ENCODE results near the gene KLHL28. TPM values are rescaled to one million over a fixed set of nuclear protein-coding genes. Genes with fewer than 3 reads are reported as not detected.
A peak's percentile ranks its signal among the peaks of the same experiment; 100 is the strongest.

The KLHL28 gene
- total and polyA plus RNA-seq, 2 donors (not counting 1 experiment from before 2014, with no cell fraction given) = 6.1 to 9.7 TPM

GRCh38 chr14:44961151-44961553 lies 595 bp downstream of the KLHL28 start:
- no peak for TF ChIP-seq CTCF (conservative IDR thresholded peaks at IDR 0.05 in 1 of 2, IDR thresholded peaks at IDR 0.05 in 1 of 2; ENCODE audit: low read depth in 1 of 2, low read length in 2 of 2)
- TF ChIP-seq EZH2 (IDR thresholded peaks at IDR 0.05; ENCODE audit: low read length, missing control alignments) = no peak
- peak overlapping the region; percentile 86 for H2AFZ ChIP-seq (ENCODE audit: low read length)

GRCh38 chr14:44960646-44961045 lies 1.1 kb downstream of the KLHL28 start:
- no peak for TF ChIP-seq EZH2 (IDR thresholded peaks at IDR 0.05; ENCODE audit: low read length, missing control alignments)
- TF ChIP-seq CTCF (conservative IDR thresholded peaks at IDR 0.05 in 1 of 2, IDR thresholded peaks at IDR 0.05 in 1 of 2; ENCODE audit: low read depth in 1 of 2, low read length in 2 of 2) = no peak
- Histone ChIP-seq H2AFZ (ENCODE audit: low read length) (no peak overlapping the region), H3K79me2 (ENCODE audit: control insufficient read depth, insufficient read depth, low read length) (peaks cover 84% of the 10 kb centered on the region), H3K27ac (ENCODE audit: insufficient read depth, low read length) (peak overlapping the region; percentile 84), H4K20me1 (ENCODE audit: control insufficient read depth, extremely low read depth, insufficient read depth, low read length) (no peaks in the 10 kb centered on the region), H3K9ac (ENCODE audit: insufficient read depth, low read length) (peak overlapping the region; percentile 61), H3K9me3 (ENCODE audit: control insufficient read depth, insufficient read depth, low read depth, low read length) (no peaks in the 10 kb centered on the region), H3K27me3 (ENCODE audit: control insufficient read depth, insufficient read depth, low read length) (no peaks in the 10 kb centered on the region), H3K4me3 (replicated peaks in 1 of 4; ENCODE audit: control extremely low read depth in 1 of 4, insufficient read depth in 1 of 4, low read depth in 3 of 4, low read length in 4 of 4) (peak overlapping the region; percentile 65 to 98 (median 89)), H3K36me3 (ENCODE audit: control insufficient read depth, insufficient read depth, low read length) (no peaks in the 10 kb centered on the region), H3K4me1 (ENCODE audit: control insufficient read depth, extremely low read depth, insufficient read depth, low read length) (peaks cover 2% of the 10 kb centered on the region), H3K4me2 (ENCODE audit: extremely low read depth, insufficient read depth, low read length) (peak overlapping the region; percentile 91)
- peak in 1 of 2 donors; percentile 32 for DNase-seq (ENCODE audit: low read depth in 2 of 2)

More at GRCh38 chr14:44961151-44961553, 595 bp downstream of the KLHL28 start:
- Histone ChIP-seq H3K79me2 (ENCODE audit: control insufficient read depth, insufficient read depth, low read length) (peaks cover 83% of the 10 kb centered on the region), H3K4me1 (ENCODE audit: control insufficient read depth, extremely low read depth, insufficient read depth, low read length) (peaks cover 2% of the 10 kb centered on the region), H3K4me2 (ENCODE audit: extremely low read depth, insufficient read depth, low read length) (peak overlapping the region; percentile 91), H3K9me3 (ENCODE audit: control insufficient read depth, insufficient read depth, low read depth, low read length) (no peaks in the 10 kb centered on the region), H3K27ac (ENCODE audit: insufficient read depth, low read length) (peak overlapping the region; percentile 84), H3K9ac (ENCODE audit: insufficient read depth, low read length) (peak overlapping the region; percentile 61), H3K27me3 (ENCODE audit: control insufficient read depth, insufficient read depth, low read length) (no peaks in the 10 kb centered on the region), H3K36me3 (ENCODE audit: control insufficient read depth, insufficient read depth, low read length) (no peaks in the 10 kb centered on the region), H3K4me3 (replicated peaks in 1 of 4; ENCODE audit: control extremely low read depth in 1 of 4, insufficient read depth in 1 of 4, low read depth in 3 of 4, low read length in 4 of 4) (peak overlapping the region; percentile 65 to 98 (median 89)), H4K20me1 (ENCODE audit: control insufficient read depth, extremely low read depth, insufficient read depth, low read length) (no peaks in the 10 kb centered on the region)
- peak; percentile 63 to 70 for DNase-seq (ENCODE audit: low read depth in 2 of 2)

- H2AFZ ChIP-seq (ENCODE audit: low read length) = no peak overlapping the region
- H3K9me3 ChIP-seq (ENCODE audit: control insufficient read depth, insufficient read depth, low read depth, low read length) = no peaks in the 10 kb centered on the region
- peaks cover 83% of the 10 kb centered on the region for H3K79me2 ChIP-seq (ENCODE audit: control insufficient read depth, insufficient read depth, low read length)
- TF ChIP-seq EZH2 (IDR thresholded peaks at IDR 0.05; ENCODE audit: low read length, missing control alignments) = no peak
- H3K4me3 ChIP-seq (replicated peaks in 1 of 4; ENCODE audit: control extremely low read depth in 1 of 4, insufficient read depth in 1 of 4, low read depth in 3 of 4, low read length in 4 of 4) = peak overlapping the region; percentile 65 to 98 (median 89)
- DNase-seq (ENCODE audit: low read depth in 2 of 2) = peak in 1 of 2 donors; percentile 29
- no peaks in the 10 kb centered on the region for H3K27me3 ChIP-seq (ENCODE audit: control insufficient read depth, insufficient read depth, low read length)
- no peaks in the 10 kb centered on the region for H3K36me3 ChIP-seq (ENCODE audit: control insufficient read depth, insufficient read depth, low read length)
- peak overlapping the region; percentile 44 for H3K27ac ChIP-seq (ENCODE audit: insufficient read depth, low read length)
- peaks cover 2% of the 10 kb centered on the region for H3K4me1 ChIP-seq (ENCODE audit: control insufficient read depth, extremely low read depth, insufficient read depth, low read length)
- peak overlapping the region; percentile 91 for H3K4me2 ChIP-seq (ENCODE audit: extremely low read depth, insufficient read depth, low read length)
- no peaks in the 10 kb centered on the region for H4K20me1 ChIP-seq (ENCODE audit: control insufficient read depth, extremely low read depth, insufficient read depth, low read length)
- H3K9ac ChIP-seq (ENCODE audit: insufficient read depth, low read length) = no peak overlapping the region
These were observed 1.6 kb downstream of the KLHL28 start for GRCh38 chr14:44960146-44960545.
